Measurements from ENCODE around the gene PPM1L.

The PPM1L gene

DNA sequence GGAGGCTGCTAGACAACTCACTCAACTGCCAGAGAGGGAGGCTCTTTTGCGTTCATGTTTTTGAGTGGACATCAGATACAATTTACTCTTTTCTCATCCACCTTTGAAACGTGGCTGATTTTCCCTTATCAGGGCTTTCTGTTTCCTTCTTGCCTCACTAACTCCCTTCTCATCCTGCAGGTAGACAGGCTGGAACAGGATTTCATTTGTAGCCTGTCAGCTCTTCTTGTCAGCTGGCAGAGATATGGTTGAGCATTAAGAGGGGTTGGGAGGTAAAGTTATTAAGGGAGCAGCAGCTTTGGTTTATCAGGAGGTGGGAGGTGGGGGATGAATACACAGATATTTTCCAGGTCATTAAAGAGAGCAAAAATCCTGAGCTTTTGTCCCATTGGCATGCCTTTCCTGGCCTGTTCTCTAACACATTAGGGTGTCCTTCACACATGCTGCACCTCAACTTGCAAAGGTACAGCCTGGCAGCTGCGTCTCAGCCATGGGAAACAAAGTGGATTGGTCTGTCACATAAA lies 73.5 kb downstream of the PPM1L start:
- no peaks in the 10 kb centered on the region for H3K9me3 ChIP-seq (ENCODE audit: control insufficient read depth, insufficient read depth, low read length)
- no peaks in the 10 kb centered on the region for H3K4me1 ChIP-seq (ENCODE audit: insufficient read depth, low read length)
- no peaks in the 10 kb centered on the region for H3K36me3 ChIP-seq (ENCODE audit: insufficient read depth, low read length)
- no peak overlapping the region for H3K9ac ChIP-seq (ENCODE audit: low read depth, low read length)

DNA sequence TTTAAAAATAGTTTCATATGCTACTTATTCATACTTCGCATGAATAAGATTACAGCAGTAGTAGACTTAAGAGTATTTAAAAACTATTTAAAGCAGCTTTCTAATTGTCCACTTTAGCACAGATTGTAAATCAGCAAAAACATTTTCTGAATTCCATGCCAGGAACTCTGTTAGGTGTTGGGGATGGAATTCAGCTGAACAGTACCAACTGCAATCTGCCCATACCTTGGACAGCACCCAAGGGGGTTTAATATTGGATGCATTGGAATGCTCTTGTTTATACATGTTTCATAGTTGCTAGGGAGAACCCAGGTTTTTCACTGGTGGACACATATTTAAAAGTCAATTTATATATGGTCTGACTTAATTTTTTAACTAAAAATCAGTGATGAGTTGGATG lies 74.8 kb downstream of the PPM1L start:
- no peaks in the 10 kb centered on the region for H3K4me1 ChIP-seq (ENCODE audit: insufficient read depth, low read length)
- no peak overlapping the region for H3K9ac ChIP-seq (ENCODE audit: low read depth, low read length)
- H3K9me3 ChIP-seq (ENCODE audit: control insufficient read depth, insufficient read depth, low read length) = no peaks in the 10 kb centered on the region
- H3K36me3 ChIP-seq (ENCODE audit: insufficient read depth, low read length) = no peaks in the 10 kb centered on the region

DNA sequence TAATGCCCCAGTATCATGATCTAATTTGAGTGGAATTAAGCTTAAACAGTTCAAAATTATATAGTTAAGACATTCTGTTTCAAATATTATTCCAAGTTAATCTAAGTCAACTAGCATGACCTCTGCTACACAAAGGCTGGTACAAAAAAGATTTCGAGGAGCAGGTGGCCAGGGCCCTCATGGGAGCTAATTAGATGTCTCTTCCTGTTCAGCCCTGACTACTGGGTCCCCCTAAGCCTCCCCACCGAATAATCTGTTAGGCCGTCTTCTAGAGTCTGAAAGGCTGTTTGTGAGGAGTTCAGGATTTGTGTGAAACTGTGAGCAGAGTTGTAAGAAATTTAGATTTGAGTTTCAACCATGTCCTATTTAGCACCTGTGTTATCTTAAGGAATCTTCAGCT lies 75.4 kb downstream of the PPM1L start:
- Histone ChIP-seq H3K9me3 (ENCODE audit: control insufficient read depth, insufficient read depth, low read length) (no peaks in the 10 kb centered on the region), H3K36me3 (ENCODE audit: insufficient read depth, low read length) (no peaks in the 10 kb centered on the region), H3K4me1 (ENCODE audit: insufficient read depth, low read length) (no peaks in the 10 kb centered on the region), H3K9ac (ENCODE audit: low read depth, low read length) (no peak overlapping the region)

DNA sequence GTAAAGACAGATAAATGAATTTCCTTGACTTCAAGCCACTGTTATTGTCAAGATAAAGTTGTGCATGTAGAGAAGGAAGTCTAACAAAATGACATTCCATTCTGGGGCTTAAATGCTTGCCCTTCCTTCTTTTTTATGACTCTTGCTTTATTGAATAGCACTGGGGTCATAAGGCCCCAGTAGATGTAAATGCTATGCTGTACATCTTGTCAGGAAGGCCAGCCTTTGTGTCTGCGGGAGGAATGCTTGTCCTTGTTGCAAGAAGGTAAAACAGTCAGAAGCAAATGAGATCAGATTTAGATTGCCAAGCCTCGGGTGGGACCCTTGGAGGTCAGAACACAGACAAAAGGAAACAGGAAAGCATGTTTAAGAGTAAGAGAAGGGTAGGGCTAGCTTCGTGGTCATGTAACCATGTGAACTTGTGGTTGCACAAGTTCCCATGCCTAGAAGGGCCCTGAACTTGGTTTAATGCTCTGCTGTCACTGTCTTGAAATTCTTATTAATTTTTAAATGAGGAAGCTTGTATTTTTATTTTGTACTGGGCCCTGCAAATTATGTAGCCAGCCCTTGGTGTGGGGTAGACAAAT lies 81.5 kb downstream of the PPM1L start:
- H3K9me3 ChIP-seq (ENCODE audit: control insufficient read depth, insufficient read depth, low read length) = no peaks in the 10 kb centered on the region
- no peaks in the 10 kb centered on the region for H3K4me1 ChIP-seq (ENCODE audit: insufficient read depth, low read length)
- H3K9ac ChIP-seq (ENCODE audit: low read depth, low read length) = no peak overlapping the region
- no peaks in the 10 kb centered on the region for H3K36me3 ChIP-seq (ENCODE audit: insufficient read depth, low read length)

DNA sequence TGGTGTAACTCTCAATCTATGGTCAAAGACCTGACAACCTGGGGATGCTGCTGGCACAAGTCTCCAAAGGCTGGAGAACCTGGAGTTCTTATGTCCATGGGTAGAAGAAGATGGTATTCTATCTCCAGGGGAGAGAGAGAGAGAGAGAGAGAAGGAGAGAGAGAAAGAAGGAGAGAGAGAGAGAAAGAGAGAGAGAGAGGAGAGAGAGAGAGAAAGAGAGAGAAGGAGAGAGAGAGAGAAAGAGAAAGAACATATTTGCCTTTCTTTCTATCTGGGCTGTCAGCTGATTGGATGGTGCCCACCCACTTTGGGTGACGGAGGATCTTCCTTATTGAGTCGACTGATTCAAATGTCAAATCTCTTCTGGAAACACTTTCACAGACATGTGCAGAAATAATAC lies 84.6 kb downstream of the PPM1L start:
- Histone ChIP-seq H3K9ac (ENCODE audit: low read depth, low read length) (no peak overlapping the region), H3K9me3 (ENCODE audit: control insufficient read depth, insufficient read depth, low read length) (no peaks in the 10 kb centered on the region), H3K4me1 (ENCODE audit: insufficient read depth, low read length) (no peaks in the 10 kb centered on the region), H3K36me3 (ENCODE audit: insufficient read depth, low read length) (no peaks in the 10 kb centered on the region)

DNA sequence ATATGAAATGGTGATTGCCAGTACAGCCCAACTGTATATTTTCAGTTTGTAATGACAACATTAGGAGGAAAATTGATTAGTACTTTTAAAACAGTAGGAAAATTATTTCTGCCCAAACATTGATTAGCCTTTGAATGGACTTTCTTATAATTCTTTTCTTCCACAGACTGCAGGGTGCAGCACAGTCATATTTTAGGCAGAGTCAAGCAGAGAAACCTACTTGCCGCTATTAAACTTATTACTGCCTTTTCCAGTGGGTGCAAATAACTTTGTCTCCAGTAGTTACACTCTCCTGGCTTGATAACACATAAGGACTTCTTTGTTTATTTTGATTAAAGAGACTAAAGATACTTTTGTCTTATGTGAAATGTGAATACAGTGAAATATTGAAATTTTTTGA lies 85.4 kb downstream of the PPM1L start:
- no peaks in the 10 kb centered on the region for H3K4me1 ChIP-seq (ENCODE audit: insufficient read depth, low read length)
- H3K9ac ChIP-seq (ENCODE audit: low read depth, low read length) = no peak overlapping the region
- H3K36me3 ChIP-seq (ENCODE audit: insufficient read depth, low read length) = no peaks in the 10 kb centered on the region
- no peaks in the 10 kb centered on the region for H3K9me3 ChIP-seq (ENCODE audit: control insufficient read depth, insufficient read depth, low read length)

DNA sequence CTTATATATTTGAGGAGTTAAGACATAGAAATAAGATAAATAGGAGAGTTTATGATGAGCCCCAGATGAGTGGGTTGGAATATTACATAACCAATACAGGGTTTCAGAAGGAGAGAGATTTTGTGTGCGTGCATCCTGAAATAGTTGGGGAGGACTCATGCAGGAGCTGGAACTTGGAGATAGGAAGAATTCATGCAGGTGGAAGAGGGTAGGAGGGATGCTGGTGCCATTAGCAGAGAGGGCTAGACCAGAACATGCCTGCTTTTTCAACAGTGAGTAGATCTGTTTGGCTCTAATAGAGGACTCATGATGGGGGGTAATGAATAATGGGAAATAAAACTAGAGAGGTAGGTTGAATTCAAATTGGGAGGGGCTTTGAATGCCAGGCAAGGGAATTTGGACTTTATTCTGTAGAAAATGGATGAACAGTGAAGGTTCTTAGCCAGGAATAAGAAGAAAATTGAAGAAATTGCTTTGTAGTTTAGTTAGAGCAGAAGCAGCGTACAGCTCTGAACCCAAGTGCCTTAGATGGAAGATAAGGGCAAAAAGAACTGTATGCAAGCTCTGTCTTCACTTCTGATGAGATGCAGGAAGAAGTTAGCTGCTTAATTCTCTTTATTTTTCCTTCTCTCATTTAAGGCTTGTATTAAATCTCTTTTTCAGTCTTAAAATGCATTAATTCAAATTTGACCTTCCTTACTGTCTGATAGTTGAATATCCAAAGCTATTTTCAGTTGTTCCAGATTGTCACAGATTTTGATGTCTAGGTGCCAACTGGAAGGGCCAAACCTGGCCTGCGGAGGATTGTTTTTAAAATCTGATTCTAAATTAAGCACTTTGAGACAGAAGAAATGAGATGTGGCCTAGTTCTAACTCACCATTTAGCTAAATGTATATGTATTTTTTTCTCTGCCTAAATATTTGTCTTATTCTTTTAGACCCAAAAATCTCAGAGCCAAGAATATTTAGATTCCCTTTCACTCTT lies 86.3 kb downstream of the PPM1L start:
- Histone ChIP-seq H3K36me3 (ENCODE audit: insufficient read depth, low read length) (no peaks in the 10 kb centered on the region), H3K9ac (ENCODE audit: low read depth, low read length) (no peak overlapping the region), H3K4me1 (ENCODE audit: insufficient read depth, low read length) (no peaks in the 10 kb centered on the region), H3K9me3 (ENCODE audit: control insufficient read depth, insufficient read depth, low read length) (no peaks in the 10 kb centered on the region)

DNA sequence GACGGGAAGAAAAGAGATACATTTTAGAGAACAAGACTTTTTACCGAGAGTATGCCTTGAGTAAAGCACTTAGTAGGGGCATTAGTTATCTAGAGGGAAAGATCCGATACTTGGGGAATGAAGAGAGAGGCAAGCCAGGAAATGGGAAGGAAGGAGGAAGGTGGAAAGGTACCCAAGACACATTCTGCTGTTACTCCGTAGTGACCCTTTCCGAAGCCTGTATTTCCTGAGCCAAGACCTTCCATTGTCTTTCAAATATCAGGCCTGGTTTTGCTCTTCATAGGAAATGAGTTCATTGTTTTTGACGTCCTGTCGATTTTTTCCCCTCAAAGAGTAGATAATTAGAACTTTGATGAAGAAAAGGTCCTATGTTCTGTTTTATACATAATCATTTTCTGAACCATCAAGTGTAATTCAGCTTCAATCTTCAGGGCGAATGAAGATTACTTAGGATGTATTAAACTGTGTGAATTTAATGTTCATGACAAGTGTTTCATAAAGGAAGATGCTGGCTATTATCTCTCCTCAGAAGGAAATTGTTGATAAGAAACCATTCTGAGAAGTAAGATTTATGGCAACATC lies 95.7 kb downstream of the PPM1L start:
- no peaks in the 10 kb centered on the region for H3K36me3 ChIP-seq (ENCODE audit: insufficient read depth, low read length)
- peaks cover 3% of the 10 kb centered on the region for H3K9me3 ChIP-seq (ENCODE audit: control insufficient read depth, insufficient read depth, low read length)
- H3K4me1 ChIP-seq (ENCODE audit: insufficient read depth, low read length) = peaks cover 7% of the 10 kb centered on the region; the same call in 1 of the 2 replicates
- H3K9ac ChIP-seq (ENCODE audit: low read depth, low read length) = no peak overlapping the region

DNA sequence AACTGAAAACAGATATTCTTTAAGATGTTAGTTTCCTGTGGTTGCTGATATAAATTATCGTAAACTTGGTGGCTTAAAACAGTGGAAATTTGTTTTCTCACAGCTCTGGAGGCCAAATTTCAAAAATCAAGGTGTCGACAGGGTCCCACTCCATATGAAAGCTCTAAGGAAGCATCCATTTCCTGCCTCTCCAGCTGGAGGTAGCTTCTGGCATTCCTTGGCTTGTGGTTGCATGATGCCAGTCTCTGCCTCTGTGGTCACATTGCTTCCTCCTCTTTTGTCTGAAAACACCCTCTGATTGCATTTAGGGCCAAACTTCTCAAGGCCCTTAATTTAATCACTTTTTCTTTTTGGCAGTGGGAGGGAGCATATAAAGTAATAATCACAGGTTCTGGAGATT lies 96.8 kb downstream of the PPM1L start:
- H3K36me3 ChIP-seq (ENCODE audit: insufficient read depth, low read length) = no peaks in the 10 kb centered on the region
- peaks cover 7% of the 10 kb centered on the region; the same call in 1 of the 2 replicates for H3K4me1 ChIP-seq (ENCODE audit: insufficient read depth, low read length)
- H3K9me3 ChIP-seq (ENCODE audit: control insufficient read depth, insufficient read depth, low read length) = peaks cover 3% of the 10 kb centered on the region
- H3K9ac ChIP-seq (ENCODE audit: low read depth, low read length) = no peak overlapping the region

DNA sequence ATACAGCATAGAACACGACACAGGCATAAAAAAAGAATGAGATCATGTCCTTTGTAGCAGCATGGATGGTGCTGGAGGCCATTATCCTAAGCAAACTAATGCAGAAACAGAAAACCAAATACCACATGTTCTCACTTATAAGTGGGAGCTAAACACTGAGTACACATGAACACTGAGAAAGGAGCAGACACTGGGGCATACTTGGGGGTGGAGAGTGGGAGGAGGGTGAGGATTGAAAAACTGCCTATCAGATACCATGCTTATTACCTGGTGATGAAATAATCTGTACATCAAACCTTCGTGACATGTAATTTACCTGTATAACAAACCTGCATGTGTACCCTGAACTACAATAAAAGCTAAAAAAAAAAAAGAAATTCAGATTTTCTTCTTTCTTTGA lies 100.4 kb downstream of the PPM1L start:
- Histone ChIP-seq H3K36me3 (ENCODE audit: insufficient read depth, low read length) (no peaks in the 10 kb centered on the region), H3K9ac (ENCODE audit: low read depth, low read length) (no peak overlapping the region), H3K9me3 (ENCODE audit: control insufficient read depth, insufficient read depth, low read length) (peaks cover 3% of the 10 kb centered on the region), H3K4me1 (ENCODE audit: insufficient read depth, low read length) (peaks cover under 1% of the 10 kb centered on the region; the same call in 1 of the 2 replicates)

DNA sequence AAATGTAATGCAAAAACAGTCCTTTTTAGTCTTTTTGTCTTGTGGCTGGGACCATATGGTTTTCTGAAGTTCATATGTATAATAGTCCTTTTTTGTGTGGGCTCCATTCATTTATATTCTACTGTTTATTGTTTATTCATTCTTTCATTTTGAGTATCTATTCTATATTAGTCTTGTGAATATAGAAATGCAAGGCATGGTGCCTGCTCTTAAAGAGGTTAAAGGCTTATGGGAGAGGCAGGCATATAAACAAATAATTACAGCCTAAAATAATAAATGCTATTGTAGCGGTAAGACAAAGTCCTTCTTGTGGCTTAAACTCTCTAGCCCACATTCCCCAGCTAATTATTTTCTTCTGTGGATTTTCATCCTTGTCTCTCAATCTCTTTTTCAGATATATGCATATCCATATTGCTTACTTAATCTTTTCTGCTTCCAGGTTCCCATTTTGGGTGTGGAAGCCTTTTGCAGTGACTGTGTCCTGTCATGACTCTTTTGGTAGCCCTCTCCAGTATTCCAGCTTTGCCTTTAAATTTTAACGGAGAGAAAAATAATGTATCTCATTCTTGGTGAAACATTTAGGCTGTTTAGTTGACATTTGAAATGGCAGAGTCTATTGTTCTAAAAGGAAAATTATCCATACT lies 101.6 kb downstream of the PPM1L start:
- no peaks in the 10 kb centered on the region for H3K36me3 ChIP-seq (ENCODE audit: insufficient read depth, low read length)
- H3K4me1 ChIP-seq (ENCODE audit: insufficient read depth, low read length) = no peaks in the 10 kb centered on the region
- H3K9me3 ChIP-seq (ENCODE audit: control insufficient read depth, insufficient read depth, low read length) = peaks cover 3% of the 10 kb centered on the region
- no peak overlapping the region for H3K9ac ChIP-seq (ENCODE audit: low read depth, low read length)

DNA sequence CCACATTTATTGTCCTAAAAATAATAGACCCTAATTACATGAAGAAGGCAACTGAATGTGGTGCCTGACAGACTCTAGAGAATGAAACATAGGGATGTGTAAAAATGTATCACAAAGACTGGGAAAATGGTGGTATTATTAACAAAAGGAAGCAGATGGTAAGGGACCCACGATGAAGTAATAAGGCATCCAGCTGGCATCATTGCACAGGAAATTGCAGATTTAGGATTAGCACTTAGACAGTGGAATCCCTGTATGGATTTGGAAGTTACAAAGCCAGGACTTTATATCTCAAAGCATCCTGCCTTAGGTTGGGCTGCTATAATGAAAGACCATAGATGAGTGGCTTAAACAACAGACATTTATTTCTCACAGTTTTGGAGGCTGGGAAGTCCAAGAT lies 104.3 kb downstream of the PPM1L start:
- no peaks in the 10 kb centered on the region for H3K36me3 ChIP-seq (ENCODE audit: insufficient read depth, low read length)
- no peaks in the 10 kb centered on the region for H3K9me3 ChIP-seq (ENCODE audit: control insufficient read depth, insufficient read depth, low read length)
- no peak overlapping the region for H3K9ac ChIP-seq (ENCODE audit: low read depth, low read length)
- H3K4me1 ChIP-seq (ENCODE audit: insufficient read depth, low read length) = no peaks in the 10 kb centered on the region

DNA sequence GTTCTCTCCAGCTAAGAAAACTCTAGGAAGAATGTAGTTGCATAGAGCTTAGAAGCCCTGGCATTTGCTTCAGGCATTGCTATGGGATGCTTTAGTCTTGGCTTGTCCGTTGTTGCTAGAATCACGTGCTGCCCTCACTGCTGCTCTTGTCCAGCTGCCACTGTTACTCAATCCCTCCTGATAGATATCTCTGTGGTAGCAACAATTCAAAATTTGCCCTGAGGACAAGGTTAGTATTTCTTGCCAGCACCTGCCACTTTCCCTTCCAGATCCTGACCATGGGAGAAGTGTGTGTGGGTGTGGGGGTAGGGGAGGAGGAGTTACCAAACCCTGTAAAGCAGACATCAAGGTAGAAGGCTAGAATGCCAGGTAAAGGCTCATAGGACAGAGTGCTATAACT lies 113.8 kb downstream of the PPM1L start:
- Histone ChIP-seq H3K4me1 (ENCODE audit: insufficient read depth, low read length) (0 out of 2 replicates have a peak, but pooled peaks cover 9% of the 10 kb centered on the region), H3K36me3 (ENCODE audit: insufficient read depth, low read length) (no peaks in the 10 kb centered on the region), H3K9ac (ENCODE audit: low read depth, low read length) (peak overlapping the region; percentile 18; the same call in 1 of the 2 replicates), H3K9me3 (ENCODE audit: control insufficient read depth, insufficient read depth, low read length) (no peaks in the 10 kb centered on the region)

DNA sequence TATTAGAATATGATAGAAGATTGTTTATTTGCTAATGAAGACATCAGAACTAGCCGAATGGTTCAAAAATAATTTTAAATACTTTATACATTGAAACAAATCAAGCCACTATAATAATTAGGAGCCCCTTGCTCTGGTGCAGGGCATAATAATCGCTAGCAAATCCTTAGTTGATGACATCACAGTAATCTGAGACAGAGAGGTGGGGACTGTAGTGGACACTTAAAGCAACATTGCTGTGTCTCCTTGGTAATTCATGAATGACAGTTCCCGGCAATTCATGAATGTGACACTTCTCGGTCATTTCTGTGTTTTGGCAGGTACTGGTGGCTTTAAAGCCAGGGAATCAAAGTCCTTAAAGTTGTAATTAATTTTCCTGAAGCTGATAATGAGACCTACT lies 114.3 kb downstream of the PPM1L start:
- no peaks in the 10 kb centered on the region for H3K9me3 ChIP-seq (ENCODE audit: control insufficient read depth, insufficient read depth, low read length)

More for the DNA sequence above, 114.3 kb downstream of the PPM1L start:
- H3K4me1 ChIP-seq (ENCODE audit: insufficient read depth, low read length) = 0 out of 2 replicates have a peak, but pooled peaks cover 9% of the 10 kb centered on the region
- H3K9ac ChIP-seq (ENCODE audit: low read depth, low read length) = peak overlapping the region; percentile 18; the same call in 1 of the 2 replicates
- no peaks in the 10 kb centered on the region for H3K36me3 ChIP-seq (ENCODE audit: insufficient read depth, low read length)

Data from ES-I3 (cell line).